CD4-positive, alpha-beta T cell (primary cell): ENCODE data around the gene RUSF1. TPM values are rescaled to one million over a fixed set of nuclear protein-coding genes. Genes with fewer than 3 reads are reported as not detected.

Experiments
- ATAC-seq: fragments of 200-7000 bp; cut with Tn5 transposase; one replicate; pipeline ENCODE4 v1.10.0; 2022; ENCODE audit warnings: mild to moderate bottlenecking; ENCODE audit not compliant: poor library complexity
- CTCF ChIA-PET: fragments of 350-600 bp; sonication (Branson Sonifier 250); formaldehyde crosslinking; loops from one replicate; lab custom pipeline; 2021; ENCODE audit warnings: antibody characterized with exemption, inconsistent platforms; lab: Charles Lee
- POLR2A ChIA-PET: fragments of 350-600 bp; sonication (Branson Sonifier 250); formaldehyde crosslinking; loops from one replicate; lab custom pipeline; 2021; ENCODE audit warnings: antibody characterized with exemption, inconsistent platforms; lab: Charles Lee
- DNase-seq, 14 experiments: peaks; one replicate each; pipeline ENCODE4 v3.0.0-alpha.2; 2013 to 2020; ENCODE audit warnings: mixed read lengths in 2 of 14
- H3K27ac ChIP-seq, 2 donors: one replicate each; pipeline versions ENCODE4 v1.5.1 to v1.7.0; 2013; ENCODE audit warnings: low read length in 2 of 2, low read depth in 1 of 2, mild to moderate bottlenecking in 1 of 2
- H3K27me3 ChIP-seq, 2 experiments: 1 replicate in 1 of 2; 2 replicates in 1 of 2; pipeline versions ENCODE4 v1.6.1 to v1.7.0; 2013; ENCODE audit warnings: low read length in 2 of 2, control low read depth in 1 of 2, mild to moderate bottlenecking in 1 of 2, moderate library complexity in 1 of 2; ENCODE audit not compliant: insufficient read depth in 2 of 2, control insufficient read depth in 1 of 2
- H3K36me3 ChIP-seq: one replicate; pipeline ENCODE4 v1.6.1; 2013; ENCODE audit warnings: low read length, control low read depth; ENCODE audit not compliant: insufficient read depth
- H3K4me1 ChIP-seq: one replicate; pipeline ENCODE4 v1.6.1; 2013; ENCODE audit warnings: low read length, control low read depth; ENCODE audit not compliant: insufficient read depth
- H3K4me3 ChIP-seq: one replicate; pipeline ENCODE4 v1.5.1; 2013; ENCODE audit warnings: mild to moderate bottlenecking, low read length, moderate library complexity
- H3K9me3 ChIP-seq, 2 experiments: 1 replicate in 1 of 2; 2 replicates in 1 of 2; pipeline versions ENCODE4 v1.6.1 to v1.7.0; 2013; ENCODE audit warnings: low read length in 2 of 2, mild to moderate bottlenecking in 2 of 2, control low read depth in 1 of 2, moderate library complexity in 1 of 2; ENCODE audit not compliant: control insufficient read depth in 1 of 2, insufficient read depth in 1 of 2
- H3K27ac Mint-ChIP-seq: one replicate; pipeline ENCODE4 v1.8.0; 2020; ENCODE audit warnings: mixed read lengths
- H3K27me3 Mint-ChIP-seq: one replicate; pipeline ENCODE4 v1.8.0; 2021; ENCODE audit warnings: mixed read lengths
- H3K36me3 Mint-ChIP-seq: one replicate; pipeline ENCODE4 v1.8.0; 2021; ENCODE audit warnings: low read depth, mixed read lengths
- H3K4me1 Mint-ChIP-seq: one replicate; pipeline ENCODE4 v1.8.0; 2021; ENCODE audit warnings: low read depth, mixed read lengths
- H3K4me3 Mint-ChIP-seq: one replicate; pipeline ENCODE4 v1.8.0; 2020; ENCODE audit warnings: mild to moderate bottlenecking, mixed read lengths
- H3K9me3 Mint-ChIP-seq: one replicate; pipeline ENCODE4 v1.8.0; 2020; ENCODE audit warnings: mixed read lengths
- intact Hi-C, 2 experiments: fragments of 100-400 bp; cut with DNase I in 1 of 2; cut with micrococcal nuclease in 1 of 2; formaldehyde crosslinking; loops; one replicate each; pipeline versions ENCODE4 v1.15.1 to v1.9.0; 2023 to 2025; cut with DNase I, micrococcal nuclease
- total RNA-seq, 174 experiments: library from RNA in 2 of 174; stranded (reverse) in 2 of 174; gene quantifications; one replicate each; pipeline ENCODE4 v1.2.3 and lab custom pipeline; 2021 to 2026
- TF ChIP-seq, protein P1 (sequence below): fragments of 200-600 bp; IDR thresholded peaks from one replicate; pipeline ENCODE4 v1.8.0; 2022; ENCODE audit warnings: antibody characterized with exemption, mild to moderate bottlenecking

The RUSF1 gene
- total RNA-seq, 2 experiments from 2014 or later, result 69.2 to 73.2 TPM

DNA sequence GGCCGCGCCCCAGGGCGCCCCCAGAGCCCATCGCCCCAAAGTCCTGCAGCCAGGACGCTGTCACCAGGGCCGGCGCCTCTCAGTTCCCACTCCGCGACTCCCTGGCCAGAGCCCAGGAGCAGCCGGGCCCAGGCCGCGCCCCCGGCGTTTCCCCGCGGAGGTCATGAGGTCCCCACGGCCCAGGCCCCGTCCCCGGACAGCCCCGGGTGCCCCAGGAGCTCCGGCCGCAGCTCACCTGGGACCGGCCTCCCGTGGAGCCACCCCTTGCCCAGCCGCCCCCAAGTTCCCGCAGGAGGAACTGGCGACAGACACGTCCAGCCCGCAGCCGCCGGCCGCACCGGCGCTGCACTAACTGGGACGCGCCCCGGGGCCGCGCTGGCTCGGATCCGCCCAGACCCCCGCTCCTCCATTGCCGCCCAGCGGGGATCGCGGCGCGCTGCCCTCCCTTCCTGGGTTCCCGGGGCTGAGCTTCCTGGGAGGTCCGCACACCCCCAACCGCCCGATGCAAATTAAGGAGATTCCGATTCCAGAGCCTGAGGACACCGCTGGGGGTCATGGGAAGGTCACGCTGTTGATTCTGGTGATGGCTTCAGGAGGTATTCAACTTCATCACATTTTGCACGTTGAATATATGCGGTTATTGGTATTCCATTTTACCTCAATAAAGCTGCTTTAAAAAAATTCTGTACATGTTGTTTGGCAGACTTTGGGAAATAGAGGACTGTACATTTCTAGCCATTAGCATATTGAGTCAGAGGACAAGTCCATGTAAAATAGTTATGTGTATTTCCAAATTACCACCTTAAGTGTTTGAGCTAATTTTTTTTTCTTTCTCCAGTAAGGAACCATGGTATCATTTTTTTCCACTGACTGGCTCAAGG is 29.4 kb upstream of the RUSF1 start:
- Mint-ChIP-seq H3K9me3 (peaks cover 4% of the 10 kb centered on the region), H3K36me3 (no peaks in the 10 kb centered on the region), H3K27me3 (peaks cover 46% of the 10 kb centered on the region), H3K4me3 (no peak overlapping the region), H3K27ac (no peak overlapping the region), H3K4me1 (no peaks in the 10 kb centered on the region)
- no peak overlapping the region for H3K27ac ChIP-seq
- peaks cover 5% of the 10 kb centered on the region in 2 experiments for H3K9me3 ChIP-seq
- ATAC-seq (no peak), DNase-seq (no peak)
- H3K27me3 ChIP-seq, result peaks cover 33 to 53% of the 10 kb centered on the region in 2 experiments
- TF ChIP-seq, protein P1, sequence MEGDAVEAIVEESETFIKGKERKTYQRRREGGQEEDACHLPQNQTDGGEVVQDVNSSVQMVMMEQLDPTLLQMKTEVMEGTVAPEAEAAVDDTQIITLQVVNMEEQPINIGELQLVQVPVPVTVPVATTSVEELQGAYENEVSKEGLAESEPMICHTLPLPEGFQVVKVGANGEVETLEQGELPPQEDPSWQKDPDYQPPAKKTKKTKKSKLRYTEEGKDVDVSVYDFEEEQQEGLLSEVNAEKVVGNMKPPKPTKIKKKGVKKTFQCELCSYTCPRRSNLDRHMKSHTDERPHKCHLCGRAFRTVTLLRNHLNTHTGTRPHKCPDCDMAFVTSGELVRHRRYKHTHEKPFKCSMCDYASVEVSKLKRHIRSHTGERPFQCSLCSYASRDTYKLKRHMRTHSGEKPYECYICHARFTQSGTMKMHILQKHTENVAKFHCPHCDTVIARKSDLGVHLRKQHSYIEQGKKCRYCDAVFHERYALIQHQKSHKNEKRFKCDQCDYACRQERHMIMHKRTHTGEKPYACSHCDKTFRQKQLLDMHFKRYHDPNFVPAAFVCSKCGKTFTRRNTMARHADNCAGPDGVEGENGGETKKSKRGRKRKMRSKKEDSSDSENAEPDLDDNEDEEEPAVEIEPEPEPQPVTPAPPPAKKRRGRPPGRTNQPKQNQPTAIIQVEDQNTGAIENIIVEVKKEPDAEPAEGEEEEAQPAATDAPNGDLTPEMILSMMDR, result no peak
- ChIA-PET CTCF (no interaction called here), POLR2A (no interaction called here)
- peaks cover 5% of the 10 kb centered on the region for H3K4me1 ChIP-seq
- no peak overlapping the region for H3K4me3 ChIP-seq
- no peaks in the 10 kb centered on the region for H3K36me3 ChIP-seq
- intact Hi-C loops, result loop anchor here in 1 of 2 experiments (10.0 kb wide), 1 partner anchor 67 kb away; no protein-coding TSS in a partner anchor

DNA sequence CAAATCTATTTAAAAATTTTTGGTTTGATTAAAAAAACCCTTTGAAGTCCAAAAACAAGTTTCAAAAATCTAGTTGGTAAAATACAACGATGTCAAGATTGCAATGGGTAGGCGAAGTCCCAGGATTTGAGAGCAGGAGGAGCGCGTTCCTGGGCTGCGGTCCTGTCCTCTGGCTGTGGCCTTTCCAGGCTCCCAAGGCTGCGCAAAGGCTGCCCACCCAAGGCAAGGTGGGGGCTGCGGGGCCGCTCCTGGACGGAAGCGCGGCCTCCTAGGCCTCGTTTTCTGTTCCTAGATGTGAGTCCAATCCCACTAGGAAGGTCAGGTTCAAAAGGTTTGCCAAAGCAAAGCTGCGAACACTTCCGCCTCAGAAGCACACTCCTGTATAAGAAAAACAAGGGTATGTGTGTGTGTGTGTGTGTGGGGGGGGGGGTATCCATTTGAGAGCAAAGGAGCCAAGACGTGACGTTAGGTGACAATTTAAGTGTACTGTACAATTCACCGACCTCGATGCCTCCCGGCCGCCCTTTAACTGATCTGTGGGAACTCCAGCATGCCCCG is 28.7 kb upstream of the RUSF1 start:
- Mint-ChIP-seq H3K36me3 (no peaks in the 10 kb centered on the region), H3K4me3 (no peak overlapping the region), H3K27ac (no peak overlapping the region), H3K27me3 (peaks cover 46% of the 10 kb centered on the region), H3K9me3 (no peaks in the 10 kb centered on the region), H3K4me1 (no peaks in the 10 kb centered on the region)
- TF ChIP-seq, protein P1, result no peak
- Histone ChIP-seq H3K4me3 (no peak overlapping the region), H3K36me3 (no peaks in the 10 kb centered on the region), H3K9me3 (peaks cover 0 to 5% of the 10 kb centered on the region in 2 experiments), H3K4me1 (peaks cover 5% of the 10 kb centered on the region), H3K27me3 (peaks cover 38 to 58% of the 10 kb centered on the region in 2 experiments), H3K27ac (no peak overlapping the region)
- POLR2A ChIA-PET, result no interaction called here
- intact Hi-C loops, result loop anchor here in 1 of 2 experiments (10.0 kb wide), 1 partner anchor 68 kb away; no protein-coding TSS in a partner anchor
- no peak for DNase-seq
- CTCF ChIA-PET, result no interaction called here
- ATAC-seq, result no peak

DNA sequence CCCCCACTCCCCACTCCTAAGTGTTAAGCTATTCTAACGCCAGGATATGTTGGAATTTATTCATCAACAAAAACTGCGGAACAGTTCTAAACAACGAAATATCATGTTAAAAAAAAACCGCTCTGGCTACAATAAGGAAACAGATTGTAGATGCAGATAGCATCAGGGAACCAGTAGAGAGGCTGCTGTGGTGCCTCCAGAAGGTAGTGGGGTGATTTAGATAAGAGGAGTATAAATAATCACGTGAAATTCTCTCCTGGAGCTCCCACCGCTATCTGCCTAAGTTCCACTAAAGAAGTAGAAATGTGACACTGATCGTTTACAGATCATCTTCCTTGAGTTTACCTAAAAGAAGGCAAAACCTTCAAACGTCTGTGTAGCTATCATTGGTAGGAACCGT is 27.5 kb upstream of the RUSF1 start:
- Mint-ChIP-seq H3K27me3 (peaks cover 43% of the 10 kb centered on the region), H3K36me3 (no peaks in the 10 kb centered on the region), H3K27ac (no peak overlapping the region), H3K4me3 (no peak overlapping the region), H3K9me3 (no peaks in the 10 kb centered on the region), H3K4me1 (no peaks in the 10 kb centered on the region)
- TF ChIP-seq, protein P1, result no peak
- H3K27ac ChIP-seq, result no peak overlapping the region
- H3K36me3 ChIP-seq, result no peaks in the 10 kb centered on the region
- ChIA-PET CTCF (interaction anchor here (1.4 kb wide), 1 partner anchor 8 kb away, joined by 4 read pairs; no protein-coding TSS in a partner anchor), POLR2A (no interaction called here)
- no peak for DNase-seq
- intact Hi-C loops, result loop anchor here in 1 of 2 experiments (10.0 kb wide), 1 partner anchor 69 kb away; no protein-coding TSS in a partner anchor
- peaks cover 38 to 59% of the 10 kb centered on the region in 2 experiments for H3K27me3 ChIP-seq
- no peak overlapping the region for H3K4me3 ChIP-seq
- ATAC-seq, result no peak
- peaks cover 5% of the 10 kb centered on the region for H3K4me1 ChIP-seq
- peaks cover 0 to 5% of the 10 kb centered on the region in 2 experiments for H3K9me3 ChIP-seq
